GM19025 (cell line): Measurements from ENCODE around the gene TXK.
"Not testable (repeated sequence)": the region's sequence is repeated elsewhere in the genome, so short reads cannot be mapped to it uniquely, and the experiment has no call there.

Source experiments
- ATAC-seq: cut with Tn5 transposase; IDR thresholded peaks from one replicate; pipeline ENCODE4 v1.9.1; 2021; ENCODE audit warnings: mild to moderate bottlenecking, low read depth, moderate library complexity; ENCODE audit not compliant: unreplicated experiment

TXK gene

GRCh38 chr4:48134081-48134480, at the start of gene TXK:
TSS of gene TXK (minus strand) at chr4:48134250. CDS start at chr4:48134170, 80 bp downstream.
- ATAC-seq: no peak

GRCh38 chr4:48180234-48180633, 46.2 kb upstream of the TXK start:
- no peak for ATAC-seq

GRCh38 chr4:48178931-48179330, 44.9 kb upstream of the TXK start:
- ATAC-seq: no peak

- ATAC-seq: no peak
These were observed 41.8 kb upstream of the TXK start for GRCh38 chr4:48175806-48176205.

- ATAC-seq: no peak
These were observed 41.3 kb upstream of the TXK start for GRCh38 chr4:48175328-48175727.

- ATAC-seq: peak; percentile 81
These were observed 39.3 kb upstream of the TXK start for GRCh38 chr4:48173056-48173991.

GRCh38 chr4:48172651-48173050, 38.6 kb upstream of the TXK start:
- no peak for ATAC-seq

GRCh38 chr4:48169636-48170035, 35.6 kb upstream of the TXK start:
- no peak for ATAC-seq

- ATAC-seq: no peak
These were observed 33.7 kb upstream of the TXK start for GRCh38 chr4:48167538-48168263.

- ATAC-seq: not testable (repeated sequence)
These were observed 30.5 kb upstream of the TXK start for GRCh38 chr4:48164561-48164960.

- ATAC-seq: no peak
These were observed 29.7 kb upstream of the TXK start for GRCh38 chr4:48163746-48164145.

- no peak for ATAC-seq
These were observed 28.1 kb upstream of the TXK start for GRCh38 chr4:48162162-48162561.

- ATAC-seq: no peak
These were observed 23.2 kb upstream of the TXK start for GRCh38 chr4:48157271-48157670.

GRCh38 chr4:48156423-48156822, 22.4 kb upstream of the TXK start:
- ATAC-seq: no peak

GRCh38 chr4:48153791-48154550, 19.9 kb upstream of the TXK start:
- peak; percentile 62 for ATAC-seq

- ATAC-seq: no peak
These were observed 18.2 kb upstream of the TXK start for GRCh38 chr4:48152259-48152658.

- no peak for ATAC-seq
These were observed 15.8 kb upstream of the TXK start for GRCh38 chr4:48149827-48150370.

- no peak for ATAC-seq
These were observed 13.6 kb upstream of the TXK start for GRCh38 chr4:48147621-48148020.

- no peak for ATAC-seq
These were observed 7.0 kb upstream of the TXK start for GRCh38 chr4:48141048-48141447.

GRCh38 chr4:48139691-48140090, 5.6 kb upstream of the TXK start:
- ATAC-seq: no peak

GRCh38 chr4:48138936-48139335, 4.9 kb upstream of the TXK start:
- ATAC-seq: peak; percentile 78
